GM18519 (cell line): Measurements from ENCODE around the gene SLC5A2.
"Not testable (repeated sequence)": the region's sequence is repeated elsewhere in the genome, so short reads cannot be mapped to it uniquely, and the experiment has no call there.

ENCODE experiments used
- ATAC-seq: cut with Tn5 transposase; IDR thresholded peaks from one replicate; pipeline ENCODE4 v1.9.1; 2021; ENCODE audit warnings: mild to moderate bottlenecking, moderate library complexity; ENCODE audit not compliant: unreplicated experiment, low FRiP score

Gene SLC5A2

DNA sequence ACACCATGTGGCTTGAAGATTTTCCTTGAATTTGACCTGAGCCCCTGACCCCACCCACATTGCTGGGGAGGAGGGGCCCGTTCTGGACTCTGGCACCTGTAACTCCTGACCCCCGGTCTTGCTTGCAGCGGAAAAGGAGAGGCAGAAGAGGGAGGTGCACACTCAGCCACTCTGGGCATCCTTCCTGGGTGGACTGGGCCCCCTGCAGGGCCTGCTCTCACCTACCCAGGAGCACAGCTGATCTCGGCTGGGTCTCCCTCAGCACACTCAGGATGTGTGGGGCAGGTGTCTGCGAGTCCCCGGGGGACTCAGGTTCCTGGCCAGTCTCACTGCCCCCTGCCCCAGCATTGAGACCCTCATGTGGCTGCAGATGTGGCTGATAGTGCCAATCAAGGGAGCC lies 40.8 kb downstream of the SLC5A2 start:
- ATAC-seq = not testable (repeated sequence)

- no peak for ATAC-seq
Measured at GRCh38 chr16:31525113-31525512, 42.2 kb downstream of the SLC5A2 start.

DNA sequence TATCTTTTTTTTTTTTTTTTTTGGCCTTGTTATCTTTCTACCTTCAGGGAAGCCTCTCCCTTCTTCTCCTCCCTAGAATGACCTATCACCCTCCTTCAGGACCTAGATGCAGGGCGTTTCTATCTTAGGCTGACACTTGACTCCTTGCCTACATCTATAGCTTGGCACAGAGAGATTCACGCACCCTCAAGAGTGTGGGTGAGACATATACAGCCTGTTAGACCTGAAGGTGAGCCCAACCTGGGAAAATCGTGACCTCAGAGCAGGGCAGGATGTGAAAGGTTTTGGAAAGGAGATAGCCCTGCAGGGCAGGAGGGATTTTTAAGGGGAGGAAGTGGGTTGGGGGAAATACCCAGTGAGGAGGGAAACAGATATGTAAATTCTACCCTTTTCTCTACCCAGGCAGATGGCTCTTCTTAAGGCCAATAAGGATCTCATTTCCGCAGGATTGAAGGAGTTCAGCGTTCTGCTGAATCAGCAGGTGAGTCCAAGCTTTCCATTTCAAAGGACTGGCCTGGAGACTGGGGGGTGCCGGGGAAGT lies 44.9 kb downstream of the SLC5A2 start, which contains the start of gene AHSP:
AHSP (plus strand) TSS at position 167 of the 541 bp plus-strand sequence; CDS start at position 407, 240 bp downstream.
- ATAC-seq = no peak

- no peak for ATAC-seq
Measured at GRCh38 chr16:31528523-31529107, 45.7 kb downstream of the SLC5A2 start.

DNA sequence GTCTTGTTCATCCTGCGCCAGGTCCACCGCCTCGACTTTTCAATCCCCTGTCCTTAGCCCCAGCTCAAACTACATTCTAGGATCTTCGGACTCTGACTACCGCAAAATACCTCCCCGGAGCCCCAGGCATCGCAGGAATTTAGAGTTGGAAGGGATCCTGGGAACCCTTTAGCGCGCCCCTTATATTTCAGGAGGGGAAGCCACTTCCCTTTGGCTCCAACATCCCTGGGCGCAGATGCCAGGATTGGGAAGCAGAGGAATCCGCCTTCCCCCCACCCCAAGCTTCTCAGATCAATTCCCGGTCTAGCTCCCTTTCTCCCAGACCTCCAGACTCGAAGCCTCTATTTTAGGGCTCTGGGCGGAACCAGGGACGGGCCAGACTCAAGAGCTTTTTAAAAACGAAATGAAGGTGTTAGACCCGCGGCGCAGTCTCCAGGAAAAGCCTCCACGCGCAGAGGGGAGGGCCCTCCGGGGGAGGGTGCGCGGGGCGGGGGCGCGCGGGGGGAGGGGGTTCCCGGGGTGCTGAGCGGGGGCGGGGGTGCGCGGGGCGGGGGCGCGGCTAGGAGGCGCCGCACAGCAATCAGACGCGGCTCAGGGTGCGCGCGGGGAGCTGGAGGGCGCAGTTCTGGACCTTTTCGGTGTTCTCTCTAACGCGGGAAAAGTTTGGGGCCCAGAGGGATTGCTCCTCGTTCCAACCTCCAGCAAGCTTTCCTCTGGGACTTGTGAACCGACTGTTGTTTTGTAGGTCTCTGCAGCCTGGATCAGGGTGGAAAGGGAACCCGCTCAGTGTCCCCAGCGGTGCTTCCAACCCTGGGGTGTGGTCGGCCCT lies 46.4 kb downstream of the SLC5A2 start:
- no peak for ATAC-seq

DNA sequence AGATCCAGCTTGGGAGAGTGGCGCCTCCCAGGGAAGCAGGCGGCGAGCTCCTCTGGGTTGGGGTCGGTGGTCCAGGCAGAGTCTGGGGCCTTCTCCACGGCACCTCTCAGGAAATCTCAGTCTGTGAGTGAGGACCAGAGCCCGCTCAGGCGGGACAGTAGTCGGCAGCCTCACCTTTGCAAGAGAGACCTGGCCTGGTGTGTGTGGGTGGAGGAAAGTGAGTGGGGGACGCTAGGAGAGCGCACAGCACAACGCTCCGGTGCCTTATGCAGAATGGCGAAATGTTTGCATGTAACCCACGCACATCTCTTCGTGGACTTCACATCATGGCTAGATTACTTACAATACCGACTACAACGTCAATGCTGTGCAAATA lies 47.0 kb downstream of the SLC5A2 start:
- ATAC-seq = no peak

DNA sequence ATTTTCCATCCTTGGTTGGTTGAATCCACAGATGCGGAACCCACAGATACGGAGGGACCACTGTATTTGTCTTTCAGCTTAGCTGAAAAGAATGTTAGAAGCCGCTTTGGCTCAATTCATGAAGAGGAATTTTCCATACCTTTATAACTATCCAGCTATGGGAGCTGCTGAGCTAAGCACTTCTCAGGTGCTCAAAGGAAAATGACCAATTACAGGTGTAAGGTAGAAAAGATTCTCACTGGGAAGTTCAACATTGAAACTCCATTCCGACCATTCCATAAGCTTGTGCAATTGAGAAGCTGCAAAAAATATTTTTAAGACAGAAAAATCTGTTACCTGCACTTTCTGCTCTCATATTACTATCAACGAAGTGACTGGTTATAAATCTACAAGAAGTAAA lies 47.5 kb downstream of the SLC5A2 start:
- ATAC-seq = no peak

DNA sequence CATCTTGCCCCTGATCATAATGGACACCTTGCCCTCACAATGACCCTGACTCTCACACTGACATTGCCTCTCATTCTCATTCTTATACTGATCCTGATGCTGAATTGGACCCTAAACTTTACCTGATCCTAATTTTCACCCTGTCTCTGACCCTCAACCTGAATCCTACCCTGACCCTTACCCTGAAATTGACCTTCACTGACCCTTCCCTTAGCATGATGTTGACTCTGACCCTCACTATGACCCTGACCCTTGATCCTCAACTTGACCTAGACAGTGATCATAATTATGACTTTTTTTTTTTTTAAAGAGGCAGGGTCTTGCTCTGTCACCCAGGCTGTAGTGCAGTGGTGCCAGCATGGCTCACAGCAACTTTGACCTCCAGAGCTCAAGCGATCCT lies 48.2 kb downstream of the SLC5A2 start:
- ATAC-seq = no peak

DNA sequence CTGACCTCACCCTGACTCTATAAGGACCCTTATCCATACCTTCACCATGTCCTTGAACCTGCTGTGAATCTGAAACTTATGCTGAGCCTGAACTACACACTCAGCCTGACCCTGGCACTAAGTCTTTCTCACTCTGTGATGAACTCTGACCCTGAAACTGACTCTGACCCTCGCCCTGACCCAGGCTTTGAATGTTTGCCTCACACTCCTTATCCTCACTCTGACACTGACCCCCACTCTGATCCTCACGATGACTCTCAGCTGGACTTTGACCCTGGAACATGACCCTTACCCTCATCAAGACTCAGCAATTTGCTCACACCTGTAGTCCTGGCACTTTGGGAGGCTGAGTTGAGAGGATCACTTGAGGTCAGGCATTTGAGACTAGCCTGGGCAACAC lies 49.2 kb downstream of the SLC5A2 start:
- no peak for ATAC-seq

- no peak for ATAC-seq
Measured at GRCh38 chr16:31532896-31533295, 50.0 kb downstream of the SLC5A2 start.

DNA sequence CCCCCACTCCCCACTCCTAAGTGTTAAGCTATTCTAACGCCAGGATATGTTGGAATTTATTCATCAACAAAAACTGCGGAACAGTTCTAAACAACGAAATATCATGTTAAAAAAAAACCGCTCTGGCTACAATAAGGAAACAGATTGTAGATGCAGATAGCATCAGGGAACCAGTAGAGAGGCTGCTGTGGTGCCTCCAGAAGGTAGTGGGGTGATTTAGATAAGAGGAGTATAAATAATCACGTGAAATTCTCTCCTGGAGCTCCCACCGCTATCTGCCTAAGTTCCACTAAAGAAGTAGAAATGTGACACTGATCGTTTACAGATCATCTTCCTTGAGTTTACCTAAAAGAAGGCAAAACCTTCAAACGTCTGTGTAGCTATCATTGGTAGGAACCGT lies 52.8 kb downstream of the SLC5A2 start:
- ATAC-seq = no peak

DNA sequence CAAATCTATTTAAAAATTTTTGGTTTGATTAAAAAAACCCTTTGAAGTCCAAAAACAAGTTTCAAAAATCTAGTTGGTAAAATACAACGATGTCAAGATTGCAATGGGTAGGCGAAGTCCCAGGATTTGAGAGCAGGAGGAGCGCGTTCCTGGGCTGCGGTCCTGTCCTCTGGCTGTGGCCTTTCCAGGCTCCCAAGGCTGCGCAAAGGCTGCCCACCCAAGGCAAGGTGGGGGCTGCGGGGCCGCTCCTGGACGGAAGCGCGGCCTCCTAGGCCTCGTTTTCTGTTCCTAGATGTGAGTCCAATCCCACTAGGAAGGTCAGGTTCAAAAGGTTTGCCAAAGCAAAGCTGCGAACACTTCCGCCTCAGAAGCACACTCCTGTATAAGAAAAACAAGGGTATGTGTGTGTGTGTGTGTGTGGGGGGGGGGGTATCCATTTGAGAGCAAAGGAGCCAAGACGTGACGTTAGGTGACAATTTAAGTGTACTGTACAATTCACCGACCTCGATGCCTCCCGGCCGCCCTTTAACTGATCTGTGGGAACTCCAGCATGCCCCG lies 54.0 kb downstream of the SLC5A2 start:
- no peak for ATAC-seq

- ATAC-seq = no peak
Measured at GRCh38 chr16:31537362-31538242, 54.7 kb downstream of the SLC5A2 start.

- ATAC-seq = not testable (repeated sequence)
Measured at GRCh38 chr16:31538243-31538598, 55.3 kb downstream of the SLC5A2 start.

- ATAC-seq = not testable (repeated sequence)
Measured at GRCh38 chr16:31539762-31540161, 56.8 kb downstream of the SLC5A2 start.
